Myocyte (in vitro differentiated cells): Measurements from ENCODE around the gene C6orf118. TPM values are rescaled to one million over a fixed set of nuclear protein-coding genes. Genes with fewer than 3 reads are reported as not detected.

Source experiments
- DNase-seq: peaks from one replicate; pipeline ENCODE4 v3.0.0-alpha.2; 2012; ENCODE audit warnings: low read depth
- polyA plus RNA-seq: library from polyadenylated mRNA; unstranded; fragments of >200 nt; gene quantifications from one replicate; pipeline ENCODE4 v1.2.1, GENCODE V29; 2012; ENCODE audit warnings: missing spikeins
- total RNA-seq: library from RNA; depleted of rRNA; stranded (reverse); fragments of >200 nt; gene quantifications from 2 replicates; pipeline ENCODE4 v1.2.3, GENCODE V29; 2014

C6orf118 gene
- total RNA-seq = 0.52 and 3.5 TPM in 2 replicates
- 0.16 TPM for polyA plus RNA-seq

DNA sequence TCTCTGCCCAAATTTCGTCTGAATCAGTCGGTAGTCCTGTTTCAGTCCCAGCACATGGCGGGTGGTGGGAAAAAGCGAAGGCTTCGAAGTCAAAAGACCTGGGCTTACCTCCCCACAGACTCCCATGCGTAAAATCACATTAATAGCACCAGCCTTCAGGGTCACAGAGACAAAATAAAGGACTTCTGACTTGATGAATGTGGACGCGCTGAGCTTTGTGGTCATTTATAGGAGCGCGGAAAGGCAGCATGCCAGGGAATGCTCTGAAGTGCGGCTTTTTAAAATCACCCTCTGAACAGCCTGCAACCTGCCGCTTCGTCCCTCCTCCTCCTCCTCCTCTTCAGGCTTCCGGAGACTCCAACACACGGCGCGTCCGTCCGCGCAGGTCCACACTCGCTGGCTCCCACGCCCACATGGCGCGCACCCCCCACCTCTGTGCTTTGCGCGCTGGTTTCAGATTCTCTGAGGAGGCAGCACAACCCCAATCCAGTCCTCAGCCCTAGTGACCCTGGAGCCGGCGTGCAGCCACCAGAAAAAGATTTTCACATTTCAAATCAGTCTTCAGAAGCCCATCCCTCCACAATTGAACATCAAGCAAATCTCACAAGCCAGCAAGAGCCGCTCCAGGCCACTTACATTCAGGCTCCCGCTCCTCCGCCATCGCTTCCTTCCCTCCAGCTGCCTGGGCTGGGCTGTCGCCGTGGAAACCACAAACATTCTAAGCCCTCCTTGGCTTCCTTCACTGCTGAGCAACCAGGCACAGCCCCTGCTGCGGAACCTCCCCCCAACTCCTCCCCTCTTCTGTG is at the start of gene C6orf118:
Gene C6orf118 (minus strand): TSS at position 680 of the 806 bp plus-strand sequence. CDS start 19 bp downstream, at position 661.
- DNase-seq = peak; percentile 91

- DNase-seq = no peak
These were observed 36.3 kb upstream of the C6orf118 start for GRCh38 chr6:165345700-165346099.

DNA sequence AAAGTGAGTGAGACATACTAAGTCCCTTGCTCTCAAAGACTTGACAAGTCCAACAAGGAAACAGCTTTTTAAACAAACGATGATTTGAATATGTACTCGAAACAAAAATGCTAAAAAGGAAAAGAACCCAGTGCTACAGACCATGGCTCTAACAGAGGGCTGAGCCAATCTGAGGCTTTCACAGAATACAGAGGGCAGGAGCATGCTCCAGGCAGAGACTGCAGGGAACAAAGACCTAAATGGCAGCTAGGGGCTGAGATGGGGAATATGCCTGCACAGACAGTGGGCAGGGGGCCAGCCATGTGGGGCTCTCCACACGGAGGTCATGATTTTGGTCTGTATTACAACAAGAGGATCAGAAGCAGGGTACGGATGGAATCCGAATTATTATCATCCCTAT is 31.1 kb upstream of the C6orf118 start:
- DNase-seq = no peak

- DNase-seq = no peak
These were observed 16.2 kb upstream of the C6orf118 start for GRCh38 chr6:165325609-165326008.

GRCh38 chr6:165321555-165322145 is 12.2 kb upstream of the C6orf118 start:
- DNase-seq = no peak

GRCh38 chr6:165321150-165321549 is 11.7 kb upstream of the C6orf118 start:
- no peak for DNase-seq

DNA sequence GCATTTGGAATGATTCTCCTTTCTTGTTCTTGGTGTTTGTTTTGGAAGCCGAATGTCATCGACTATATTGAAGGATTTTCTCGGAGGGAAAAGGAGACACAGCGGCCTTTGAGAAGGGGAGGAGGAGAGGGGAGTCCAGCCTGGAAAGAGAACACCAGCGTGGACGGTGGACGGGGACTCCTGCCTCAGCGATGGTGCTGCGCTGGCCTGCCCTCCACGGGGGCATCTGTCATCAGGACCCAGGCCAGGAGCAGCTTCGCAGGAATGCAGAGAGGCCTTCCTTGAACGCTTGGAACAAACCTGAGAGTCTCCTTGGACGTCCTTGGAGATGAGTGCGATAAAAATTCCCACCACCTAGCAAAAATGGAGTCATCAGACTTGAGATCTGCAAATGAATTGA is 8.3 kb upstream of the C6orf118 start:
- DNase-seq = no peak

DNA sequence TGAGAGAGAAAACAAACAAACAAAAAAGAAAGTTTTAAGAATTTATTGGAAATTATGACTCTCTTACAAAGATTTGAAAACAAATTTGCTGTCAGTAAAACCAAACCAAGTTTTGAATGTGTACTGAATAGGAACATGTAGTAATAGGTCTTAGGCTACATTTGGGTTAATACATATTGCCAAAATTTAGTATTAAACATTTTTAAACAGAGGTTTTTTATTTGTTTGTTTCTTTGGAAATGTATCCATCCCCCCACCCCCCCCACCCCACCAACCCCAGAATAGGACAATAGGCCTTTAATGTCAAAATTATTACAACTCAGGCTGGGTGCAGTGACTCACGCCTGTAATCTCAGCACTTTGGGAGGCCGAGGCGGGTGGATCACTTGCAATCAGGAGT is 2.5 kb downstream of the C6orf118 start:
- DNase-seq = no peak

- no peak for DNase-seq
These were observed 7.8 kb downstream of the C6orf118 start for GRCh38 chr6:165301372-165302246.

GRCh38 chr6:165300422-165300936 is 8.9 kb downstream of the C6orf118 start:
- DNase-seq = no peak

DNA sequence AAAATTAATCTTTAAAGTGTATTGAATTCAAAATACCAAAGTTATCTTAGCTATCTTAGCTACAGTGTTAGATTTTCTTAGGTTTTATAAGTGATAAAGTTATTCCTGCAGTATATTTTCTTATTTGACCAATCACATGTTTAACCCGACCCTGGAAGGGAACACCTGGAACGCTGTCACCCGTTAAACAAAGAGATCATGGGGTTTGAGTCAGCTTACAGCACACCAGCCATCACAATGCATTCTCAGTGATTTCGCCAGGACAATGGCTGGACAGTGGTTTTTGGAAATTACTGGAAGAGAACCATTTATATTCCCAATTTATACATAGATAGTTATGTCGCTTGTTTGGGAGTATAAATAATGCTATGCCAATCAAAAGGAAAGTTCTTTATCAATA is 10.5 kb downstream of the C6orf118 start:
- no peak for DNase-seq

- DNase-seq = no peak
These were observed 11.0 kb downstream of the C6orf118 start for GRCh38 chr6:165298402-165298801.

GRCh38 chr6:165292657-165293056 is 16.7 kb downstream of the C6orf118 start:
- no peak for DNase-seq

- no peak for DNase-seq
These were observed 34.8 kb downstream of the C6orf118 start for GRCh38 chr6:165274611-165275010.

GRCh38 chr6:165272585-165272984 is 36.8 kb downstream of the C6orf118 start:
- DNase-seq = no peak

GRCh38 chr6:165268987-165269386 is 40.4 kb downstream of the C6orf118 start:
- DNase-seq = no peak

DNA sequence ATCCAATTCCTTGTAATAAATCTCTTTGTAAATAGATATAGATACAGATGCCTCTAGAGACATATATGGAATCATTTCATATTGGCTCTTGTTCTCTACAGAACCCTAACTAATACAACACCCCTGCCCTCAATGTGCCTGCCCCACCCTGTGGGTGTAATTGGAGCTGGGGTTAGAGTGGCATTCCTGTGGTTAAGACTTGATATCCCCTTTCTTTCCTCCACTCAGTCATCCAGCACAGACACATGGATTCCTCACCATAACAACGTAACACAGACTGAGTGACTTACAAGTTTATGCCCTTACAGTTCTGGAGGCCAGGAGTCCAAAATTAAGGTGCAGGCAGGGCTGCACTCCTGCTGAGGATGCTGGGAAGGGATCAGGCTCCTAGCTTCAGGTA is 42.8 kb downstream of the C6orf118 start:
- DNase-seq = peak; percentile 81

- DNase-seq = peak; percentile 65
These were observed 43.2 kb downstream of the C6orf118 start for GRCh38 chr6:165266191-165266590.

DNA sequence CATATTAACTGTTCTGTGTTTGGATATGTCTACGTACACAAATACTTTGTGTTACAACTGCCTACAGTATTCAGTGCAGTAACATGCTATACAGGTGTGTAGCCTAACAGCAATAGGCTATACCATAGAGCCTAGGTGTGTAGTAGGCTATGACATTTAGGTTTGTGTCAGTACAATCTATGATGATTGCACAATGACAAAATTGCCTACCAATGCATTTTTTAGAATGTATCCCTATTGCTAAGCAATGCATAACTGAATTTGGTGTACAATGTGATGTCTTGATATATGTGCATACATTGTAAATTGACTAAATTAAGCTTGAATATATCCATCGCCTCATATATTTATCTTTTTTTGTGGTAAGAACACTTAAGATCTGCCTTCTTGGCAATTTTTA is 48.9 kb downstream of the C6orf118 start:
- no peak for DNase-seq

DNA sequence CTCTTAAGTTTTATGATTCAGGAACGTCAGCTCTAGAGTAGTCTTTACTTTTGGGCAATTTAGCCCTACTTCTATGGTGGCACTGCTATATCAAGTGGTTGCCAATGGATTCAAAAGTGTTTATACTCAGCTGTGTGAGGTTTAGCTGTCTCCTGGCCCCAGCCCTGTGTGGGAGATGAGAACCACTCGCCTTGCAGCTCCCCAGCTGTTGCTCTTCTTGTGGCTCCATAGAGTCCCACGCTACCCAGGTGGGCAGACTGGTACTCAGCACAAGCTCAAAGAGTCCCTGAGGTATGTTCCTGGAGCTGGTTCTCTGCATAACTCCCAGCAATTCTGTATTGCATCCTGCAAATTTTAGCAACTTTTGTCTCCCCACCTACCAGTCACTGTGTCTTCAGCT is 59.6 kb downstream of the C6orf118 start:
- no peak for DNase-seq

GRCh38 chr6:165245701-165246100 is 63.7 kb downstream of the C6orf118 start:
- DNase-seq = no peak

DNA sequence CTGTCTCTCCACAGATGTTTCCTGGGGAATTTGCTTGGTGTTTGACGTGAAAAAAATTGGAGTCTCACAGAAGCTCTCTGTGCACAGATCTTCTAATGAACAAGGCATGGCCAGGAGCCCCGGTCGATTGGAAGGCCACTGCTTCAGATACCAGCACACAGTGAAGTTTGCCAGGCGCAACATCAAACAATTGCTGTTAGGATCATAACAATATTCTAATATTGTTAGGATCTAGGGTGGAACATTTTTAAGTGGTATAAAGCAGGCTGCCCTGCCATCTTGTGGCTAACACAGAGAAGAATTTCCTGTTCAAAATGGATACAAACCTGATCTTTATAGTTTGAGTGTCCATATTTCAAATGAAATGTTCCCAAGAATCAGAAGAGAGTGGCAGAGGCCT is 64.1 kb downstream of the C6orf118 start:
- peak; percentile 57 for DNase-seq
